DOHH2 (cell line): ENCODE measurements around the gene HCFC1R1.

ENCODE experiments used
- EZH2phosphoT487 ChIP-seq: fragments of 200-600 bp; sonication (generic); IDR thresholded peaks from 2 replicates; pipeline ENCODE4 v1.6.1; 2017; ENCODE audit warnings: borderline replicate concordance, mild to moderate bottlenecking, antibody characterized with exemption, low read length, moderate library complexity, mixed read lengths
- TF ChIP-seq, protein P1 (sequence below): fragments of 200-600 bp; sonication (generic); IDR thresholded peaks from one replicate; pipeline ENCODE4 v1.5.1; 2014; ENCODE audit warnings: antibody characterized with exemption, mild to moderate bottlenecking, low read depth, low read length; ENCODE audit not compliant: poor library complexity, severe bottlenecking

DNA sequence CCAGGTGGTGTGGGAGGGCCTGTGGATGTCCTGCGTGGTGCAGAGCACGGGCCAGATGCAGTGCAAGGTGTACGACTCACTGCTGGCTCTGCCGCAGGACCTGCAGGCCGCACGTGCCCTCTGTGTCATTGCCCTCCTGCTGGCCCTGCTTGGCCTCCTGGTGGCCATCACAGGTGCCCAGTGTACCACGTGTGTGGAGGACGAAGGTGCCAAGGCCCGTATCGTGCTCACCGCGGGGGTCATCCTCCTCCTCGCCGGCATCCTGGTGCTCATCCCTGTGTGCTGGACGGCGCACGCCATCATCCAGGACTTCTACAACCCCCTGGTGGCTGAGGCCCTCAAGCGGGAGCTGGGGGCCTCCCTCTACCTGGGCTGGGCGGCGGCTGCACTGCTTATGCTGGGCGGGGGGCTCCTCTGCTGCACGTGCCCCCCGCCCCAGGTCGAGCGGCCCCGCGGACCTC lies 10.2 kb downstream of the HCFC1R1 start:
- TF ChIP-seq, protein P1, sequence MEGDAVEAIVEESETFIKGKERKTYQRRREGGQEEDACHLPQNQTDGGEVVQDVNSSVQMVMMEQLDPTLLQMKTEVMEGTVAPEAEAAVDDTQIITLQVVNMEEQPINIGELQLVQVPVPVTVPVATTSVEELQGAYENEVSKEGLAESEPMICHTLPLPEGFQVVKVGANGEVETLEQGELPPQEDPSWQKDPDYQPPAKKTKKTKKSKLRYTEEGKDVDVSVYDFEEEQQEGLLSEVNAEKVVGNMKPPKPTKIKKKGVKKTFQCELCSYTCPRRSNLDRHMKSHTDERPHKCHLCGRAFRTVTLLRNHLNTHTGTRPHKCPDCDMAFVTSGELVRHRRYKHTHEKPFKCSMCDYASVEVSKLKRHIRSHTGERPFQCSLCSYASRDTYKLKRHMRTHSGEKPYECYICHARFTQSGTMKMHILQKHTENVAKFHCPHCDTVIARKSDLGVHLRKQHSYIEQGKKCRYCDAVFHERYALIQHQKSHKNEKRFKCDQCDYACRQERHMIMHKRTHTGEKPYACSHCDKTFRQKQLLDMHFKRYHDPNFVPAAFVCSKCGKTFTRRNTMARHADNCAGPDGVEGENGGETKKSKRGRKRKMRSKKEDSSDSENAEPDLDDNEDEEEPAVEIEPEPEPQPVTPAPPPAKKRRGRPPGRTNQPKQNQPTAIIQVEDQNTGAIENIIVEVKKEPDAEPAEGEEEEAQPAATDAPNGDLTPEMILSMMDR: no peak
- TF ChIP-seq EZH2phosphoT487: no peak
